ENCODE results near the gene RAD9A. TPM values are rescaled to one million over a fixed set of nuclear protein-coding genes. Genes with fewer than 3 reads are reported as not detected.

RAD9A gene
- total RNA-seq, 1 donor from 2014 or later, result 9.4 TPM

GRCh38 chr11:67369275-67369674, 22.5 kb upstream of the RAD9A start:
- peaks cover 62% of the 10 kb centered on the region for H3K4me1 ChIP-seq (ENCODE audit: insufficient read depth, low read length)
- H4K20me1 ChIP-seq (ENCODE audit: insufficient read depth, low read length), result peaks cover 80% of the 10 kb centered on the region
- no peaks in the 10 kb centered on the region for H3K9me3 ChIP-seq (ENCODE audit: insufficient read depth, low read depth, low read length)
- Mint-ChIP-seq H3K9me3 (ENCODE audit: unreplicated experiment) (no peaks in the 10 kb centered on the region), H3K27ac (ENCODE audit: unreplicated experiment) (peak overlapping the region; percentile 92), H3K4me3 (ENCODE audit: unreplicated experiment) (peak overlapping the region; percentile 78), H3K36me3 (ENCODE audit: low read depth, unreplicated experiment) (peaks cover 14% of the 10 kb centered on the region), H3K27me3 (ENCODE audit: low read depth, unreplicated experiment) (no peaks in the 10 kb centered on the region), H3K4me1 (ENCODE audit: low read depth, unreplicated experiment) (peaks cover 51% of the 10 kb centered on the region)
- no peak for DNase-seq (ENCODE audit: low read depth)
- H3K4me3 ChIP-seq (ENCODE audit: insufficient read depth, low read depth, low read length), result no peak overlapping the region
- H3K27ac ChIP-seq (ENCODE audit: low read depth, low read length), result peak overlapping the region; percentile 67
- H3K27me3 ChIP-seq (ENCODE audit: insufficient read depth, low read length), result no peaks in the 10 kb centered on the region
- H2AFZ ChIP-seq (ENCODE audit: low read depth, low read length), result no peak overlapping the region
- no peak for FAIRE-seq
- peaks cover 14% of the 10 kb centered on the region for H3K36me3 ChIP-seq (ENCODE audit: insufficient read depth, low read length)
- H3K79me2 ChIP-seq (ENCODE audit: insufficient read depth, low read length), result peaks cover 86% of the 10 kb centered on the region
- peak overlapping the region; percentile 75 for H3K9ac ChIP-seq (ENCODE audit: low read length)
- TF ChIP-seq CTCF (IDR thresholded peaks at IDR 0.05; ENCODE audit: insufficient read depth, low read depth, low read length) (no peak), EZH2 (IDR thresholded peaks at IDR 0.05; ENCODE audit: insufficient read depth, low read length) (no peak)
- peak overlapping the region; percentile 93 for H3K4me2 ChIP-seq (ENCODE audit: low read length)

- peaks cover 9% of the 10 kb centered on the region for H3K36me3 ChIP-seq (ENCODE audit: insufficient read depth, low read length)
- Mint-ChIP-seq H3K4me3 (ENCODE audit: unreplicated experiment) (peak overlapping the region; percentile 78), H3K4me1 (ENCODE audit: low read depth, unreplicated experiment) (peaks cover 54% of the 10 kb centered on the region), H3K27ac (ENCODE audit: unreplicated experiment) (peak overlapping the region; percentile 92), H3K36me3 (ENCODE audit: low read depth, unreplicated experiment) (peaks cover 11% of the 10 kb centered on the region), H3K9me3 (ENCODE audit: unreplicated experiment) (no peaks in the 10 kb centered on the region), H3K27me3 (ENCODE audit: low read depth, unreplicated experiment) (no peaks in the 10 kb centered on the region)
- H4K20me1 ChIP-seq (ENCODE audit: insufficient read depth, low read length), result peaks cover 74% of the 10 kb centered on the region
- H2AFZ ChIP-seq (ENCODE audit: low read depth, low read length), result no peak overlapping the region
- no peak for FAIRE-seq
- H3K27ac ChIP-seq (ENCODE audit: low read depth, low read length), result peak overlapping the region; percentile 67
- H3K9ac ChIP-seq (ENCODE audit: low read length), result peak overlapping the region; percentile 75
- TF ChIP-seq CTCF (IDR thresholded peaks at IDR 0.05; ENCODE audit: insufficient read depth, low read depth, low read length) (no peak), EZH2 (IDR thresholded peaks at IDR 0.05; ENCODE audit: insufficient read depth, low read length) (no peak)
- H3K4me1 ChIP-seq (ENCODE audit: insufficient read depth, low read length), result peaks cover 68% of the 10 kb centered on the region
- no peaks in the 10 kb centered on the region for H3K27me3 ChIP-seq (ENCODE audit: insufficient read depth, low read length)
- peak overlapping the region; percentile 40 for H3K4me3 ChIP-seq (ENCODE audit: insufficient read depth, low read depth, low read length)
- no peaks in the 10 kb centered on the region for H3K9me3 ChIP-seq (ENCODE audit: insufficient read depth, low read depth, low read length)
- DNase-seq (ENCODE audit: low read depth), result no peak
- peak overlapping the region; percentile 93 for H3K4me2 ChIP-seq (ENCODE audit: low read length)
- peaks cover 81% of the 10 kb centered on the region for H3K79me2 ChIP-seq (ENCODE audit: insufficient read depth, low read length)
These were observed 21.9 kb upstream of the RAD9A start for GRCh38 chr11:67369801-67370284.

GRCh38 chr11:67370351-67371076, 21.3 kb upstream of the RAD9A start:
- Histone ChIP-seq H3K4me3 (ENCODE audit: insufficient read depth, low read depth, low read length) (peak overlapping the region; percentile 59), H3K9ac (ENCODE audit: low read length) (peak overlapping the region; percentile 75), H3K9me3 (ENCODE audit: insufficient read depth, low read depth, low read length) (no peaks in the 10 kb centered on the region), H2AFZ (ENCODE audit: low read depth, low read length) (no peak overlapping the region), H3K4me1 (ENCODE audit: insufficient read depth, low read length) (peaks cover 74% of the 10 kb centered on the region), H3K36me3 (ENCODE audit: insufficient read depth, low read length) (peaks cover 6% of the 10 kb centered on the region), H4K20me1 (ENCODE audit: insufficient read depth, low read length) (peaks cover 68% of the 10 kb centered on the region), H3K4me2 (ENCODE audit: low read length) (peak overlapping the region; percentile 93), H3K27ac (ENCODE audit: low read depth, low read length) (peak overlapping the region; percentile 67), H3K27me3 (ENCODE audit: insufficient read depth, low read length) (no peaks in the 10 kb centered on the region), H3K79me2 (ENCODE audit: insufficient read depth, low read length) (peaks cover 74% of the 10 kb centered on the region)
- Mint-ChIP-seq H3K27me3 (ENCODE audit: low read depth, unreplicated experiment) (no peaks in the 10 kb centered on the region), H3K27ac (ENCODE audit: unreplicated experiment) (peak overlapping the region; percentile 86), H3K9me3 (ENCODE audit: unreplicated experiment) (no peaks in the 10 kb centered on the region), H3K4me3 (ENCODE audit: unreplicated experiment) (peak overlapping the region; percentile 89), H3K36me3 (ENCODE audit: low read depth, unreplicated experiment) (peaks cover 8% of the 10 kb centered on the region), H3K4me1 (ENCODE audit: low read depth, unreplicated experiment) (peaks cover 53% of the 10 kb centered on the region)
- DNase-seq (ENCODE audit: low read depth), result no peak
- TF ChIP-seq EZH2 (IDR thresholded peaks at IDR 0.05; ENCODE audit: insufficient read depth, low read length) (no peak), CTCF (IDR thresholded peaks at IDR 0.05; ENCODE audit: insufficient read depth, low read depth, low read length) (no peak)
- FAIRE-seq, result no peak

Data from astrocyte (in vitro differentiated cells and primary cell).